ENCODE data around the gene OXA1L.

DNA sequence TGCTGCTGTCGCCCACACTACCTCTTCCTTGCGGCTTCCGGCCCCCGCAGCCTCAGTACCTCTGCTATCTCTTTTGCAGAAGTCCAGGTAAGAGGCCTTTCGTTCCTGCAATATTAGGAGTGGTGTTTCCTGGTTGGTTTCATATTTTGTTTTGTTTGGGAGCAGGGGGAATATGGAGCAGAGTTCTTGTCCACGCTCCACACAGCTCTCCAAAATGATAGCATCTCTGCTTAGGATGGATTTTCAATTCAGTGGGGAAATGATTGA lies 768 bp downstream of the OXA1L start:
- TF ChIP-seq FOXK2 (IDR thresholded peaks at IDR 0.05) (no peak), SP1 (IDR thresholded peaks at IDR 0.05) (no peak), BHLHE40 (IDR thresholded peaks at IDR 0.05; ENCODE audit: borderline replicate concordance) (no peak), FOXM1 (IDR thresholded peaks at IDR 0.05; ENCODE audit: borderline replicate concordance) (no peak), HDGF (IDR thresholded peaks at IDR 0.05; ENCODE audit: borderline replicate concordance) (no peak), ARNT (IDR thresholded peaks at IDR 0.05) (no peak), SUZ12 (IDR thresholded peaks at IDR 0.05) (no peak), FOXA1 (IDR thresholded peaks at IDR 0.05) (no peak), LEF1 (IDR thresholded peaks at IDR 0.05; ENCODE audit: borderline replicate concordance) (no peak), TARDBP (IDR thresholded peaks at IDR 0.05) (no peak), NFRKB (IDR thresholded peaks at IDR 0.05) (no peak), ELF4 (IDR thresholded peaks at IDR 0.05) (no peak)
- TF ChIP-seq, protein P1, sequence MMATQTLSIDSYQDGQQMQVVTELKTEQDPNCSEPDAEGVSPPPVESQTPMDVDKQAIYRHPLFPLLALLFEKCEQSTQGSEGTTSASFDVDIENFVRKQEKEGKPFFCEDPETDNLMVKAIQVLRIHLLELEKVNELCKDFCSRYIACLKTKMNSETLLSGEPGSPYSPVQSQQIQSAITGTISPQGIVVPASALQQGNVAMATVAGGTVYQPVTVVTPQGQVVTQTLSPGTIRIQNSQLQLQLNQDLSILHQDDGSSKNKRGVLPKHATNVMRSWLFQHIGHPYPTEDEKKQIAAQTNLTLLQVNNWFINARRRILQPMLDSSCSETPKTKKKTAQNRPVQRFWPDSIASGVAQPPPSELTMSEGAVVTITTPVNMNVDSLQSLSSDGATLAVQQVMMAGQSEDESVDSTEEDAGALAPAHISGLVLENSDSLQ (IDR thresholded peaks at IDR 0.05) = no peak

Data from HEK293T (cell line).